Measurements from ENCODE around the gene FAM181B.

Gene FAM181B, protein sequence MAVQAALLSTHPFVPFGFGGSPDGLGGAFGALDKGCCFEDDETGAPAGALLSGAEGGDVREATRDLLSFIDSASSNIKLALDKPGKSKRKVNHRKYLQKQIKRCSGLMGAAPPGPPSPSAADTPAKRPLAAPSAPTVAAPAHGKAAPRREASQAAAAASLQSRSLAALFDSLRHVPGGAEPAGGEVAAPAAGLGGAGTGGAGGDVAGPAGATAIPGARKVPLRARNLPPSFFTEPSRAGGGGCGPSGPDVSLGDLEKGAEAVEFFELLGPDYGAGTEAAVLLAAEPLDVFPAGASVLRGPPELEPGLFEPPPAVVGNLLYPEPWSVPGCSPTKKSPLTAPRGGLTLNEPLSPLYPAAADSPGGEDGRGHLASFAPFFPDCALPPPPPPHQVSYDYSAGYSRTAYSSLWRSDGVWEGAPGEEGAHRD

DNA sequence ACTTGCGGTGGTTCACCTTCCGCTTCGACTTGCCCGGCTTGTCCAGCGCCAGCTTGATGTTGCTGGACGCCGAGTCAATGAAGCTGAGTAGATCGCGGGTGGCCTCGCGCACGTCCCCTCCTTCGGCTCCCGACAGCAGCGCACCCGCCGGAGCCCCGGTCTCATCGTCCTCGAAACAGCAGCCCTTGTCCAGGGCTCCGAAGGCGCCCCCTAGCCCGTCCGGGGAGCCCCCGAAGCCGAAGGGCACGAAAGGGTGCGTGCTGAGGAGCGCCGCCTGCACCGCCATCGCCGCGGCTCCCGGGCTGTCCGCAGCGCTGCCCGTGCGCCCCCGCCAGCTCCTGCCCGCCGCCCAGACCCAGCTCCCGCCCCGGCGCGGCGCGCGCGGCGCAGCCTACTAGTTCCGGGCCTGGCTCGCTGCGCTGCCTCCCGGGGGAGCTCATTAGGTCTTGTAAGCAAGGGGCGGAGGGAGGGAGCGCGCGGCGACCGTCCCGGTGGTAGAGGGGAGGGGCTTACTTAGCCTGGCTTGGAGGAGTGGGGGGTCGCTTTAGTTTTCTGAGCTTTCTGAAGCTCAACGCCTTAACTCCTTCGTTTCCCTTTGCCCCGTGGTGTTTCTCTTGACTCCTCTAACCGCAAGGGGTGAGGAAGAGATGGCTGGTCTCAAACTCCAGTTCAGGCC is at the start of gene FAM181B:
Gene FAM181B, minus strand, starts transcription at position 421 of the 676 bp plus-strand sequence. Its CDS starts 135 bp downstream, at position 286.
- DNase-seq (ENCODE audit: low read depth) = no peak

DNA sequence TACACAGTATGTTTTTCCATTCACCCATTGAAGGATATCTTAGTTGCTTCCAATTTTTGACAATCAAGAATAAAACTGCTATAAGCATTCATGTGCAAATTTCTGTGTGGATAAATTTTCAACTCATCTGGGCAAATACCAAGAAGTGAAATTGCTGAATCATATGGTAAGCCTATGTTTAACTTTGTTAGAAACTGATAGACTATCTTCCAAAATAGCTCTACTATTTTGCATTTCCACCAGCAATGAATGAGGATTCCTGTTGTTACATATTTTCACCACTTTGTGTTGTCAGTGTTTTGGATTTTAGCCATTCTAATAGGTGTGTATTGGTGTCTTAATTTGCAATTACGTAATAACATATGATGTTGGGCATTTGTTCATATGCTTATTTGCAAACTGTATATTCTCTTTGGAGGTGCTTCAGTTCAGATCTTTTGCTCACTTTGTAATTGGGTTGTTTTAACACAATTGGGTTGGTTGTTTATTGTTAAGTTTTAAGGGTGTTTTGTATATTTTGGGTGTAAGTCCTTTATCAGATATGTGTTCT is 49.2 kb upstream of the FAM181B start:
- no peak for DNase-seq (ENCODE audit: low read depth)

DNA sequence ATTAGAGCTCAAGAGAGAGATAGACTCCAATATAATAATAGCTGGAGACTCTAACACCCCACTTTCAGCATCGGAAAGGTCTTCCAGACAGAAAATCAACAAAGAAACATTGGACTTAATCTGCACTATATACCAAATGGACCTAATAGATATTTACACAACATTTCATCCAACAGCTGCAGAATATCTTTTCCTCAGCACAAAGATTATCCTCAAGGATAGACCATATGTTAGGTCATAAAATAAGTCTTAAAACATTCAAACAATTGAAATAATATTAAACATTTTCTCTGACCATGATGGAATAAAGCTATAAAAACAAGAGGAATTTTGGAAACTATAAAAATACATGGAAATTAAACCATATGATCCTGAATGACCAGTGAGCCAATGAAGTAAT is 45.1 kb upstream of the FAM181B start:
- no peak for DNase-seq (ENCODE audit: low read depth)

DNA sequence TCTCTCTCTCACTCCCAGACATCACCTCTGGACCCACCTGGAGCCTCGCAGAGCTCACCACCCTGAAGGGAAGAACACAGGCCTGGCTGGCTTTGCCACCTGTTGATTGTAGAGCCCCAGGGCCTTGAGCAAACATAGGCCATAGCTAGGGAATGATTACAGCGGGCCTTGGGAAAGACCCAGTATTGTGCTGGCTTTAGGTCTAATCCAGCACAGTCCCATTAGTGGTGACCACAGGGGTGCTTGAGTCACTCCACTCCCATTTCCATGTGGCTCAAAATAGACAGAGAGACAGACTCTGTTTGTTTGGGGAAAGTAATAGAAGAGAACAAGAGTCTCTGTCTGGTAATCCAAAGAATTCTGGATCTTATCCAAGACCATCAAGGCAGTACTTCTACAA is 42.7 kb upstream of the FAM181B start:
- DNase-seq (ENCODE audit: low read depth) = no peak

DNA sequence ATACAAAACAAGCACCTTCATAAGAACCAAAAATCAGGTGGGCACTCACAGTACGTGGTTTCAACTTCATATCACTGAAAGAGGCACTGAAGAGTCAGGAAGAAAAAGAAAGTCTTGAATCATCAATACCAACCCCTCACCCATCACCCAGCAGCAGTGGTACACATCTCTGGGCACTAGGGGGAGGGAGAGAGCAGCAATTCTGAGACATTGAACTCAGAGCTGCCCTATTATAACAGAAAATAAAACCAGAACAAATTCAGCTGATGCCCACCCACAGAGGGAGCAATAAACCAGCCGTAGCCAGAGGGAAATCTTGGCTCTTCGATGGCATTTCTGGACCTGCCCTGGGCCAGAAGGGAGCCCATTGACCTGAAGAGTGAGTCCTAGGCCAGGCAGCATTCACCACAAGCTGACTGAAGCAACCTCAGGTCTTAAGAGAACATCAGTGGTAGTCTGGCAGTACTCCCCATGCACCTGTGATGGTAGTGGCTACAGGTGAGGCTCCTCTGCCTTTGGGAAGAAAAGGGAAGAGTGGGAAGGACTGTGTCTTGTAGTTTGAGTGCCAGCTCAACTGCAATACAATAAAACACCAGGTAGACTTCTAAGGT is 42.2 kb upstream of the FAM181B start:
- no peak for DNase-seq (ENCODE audit: low read depth)

DNA sequence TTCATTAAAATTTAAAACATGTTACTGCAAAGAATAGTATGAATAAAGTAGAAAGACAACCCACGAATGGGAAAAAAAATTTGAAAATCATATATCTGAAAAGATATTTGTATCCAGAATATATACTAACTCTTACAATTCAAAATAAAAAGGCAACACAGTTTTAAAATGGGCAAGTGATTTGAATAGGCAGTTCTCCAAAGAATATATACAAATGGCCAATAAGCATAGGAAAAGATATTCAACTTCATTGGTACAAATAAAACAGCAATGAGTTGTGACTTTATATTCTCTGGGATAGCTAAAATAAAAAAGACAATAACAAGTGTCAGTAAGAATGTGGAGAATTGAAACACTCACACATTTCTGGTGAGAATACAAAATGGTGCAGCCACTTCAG is 41.6 kb upstream of the FAM181B start:
- no peak for DNase-seq (ENCODE audit: low read depth)

DNA sequence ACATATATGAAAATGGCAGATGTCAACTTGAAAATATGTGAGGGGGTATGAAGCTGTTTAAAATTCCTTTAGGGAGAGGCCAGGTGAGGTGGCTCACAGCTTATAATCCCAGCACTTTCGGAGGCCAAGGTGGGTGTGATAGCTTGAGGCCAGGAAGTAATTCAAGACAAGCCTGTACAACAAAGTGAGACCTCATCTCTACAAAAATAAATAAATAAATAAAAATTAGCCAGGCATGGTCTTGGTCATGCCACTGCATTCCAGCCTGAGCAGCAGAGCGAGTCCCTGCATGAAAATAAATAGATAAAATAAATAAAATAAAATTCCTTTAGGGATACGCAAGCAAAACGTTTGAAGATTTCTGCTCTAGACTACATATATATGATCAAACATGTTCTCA is 38.1 kb upstream of the FAM181B start:
- no peak for DNase-seq (ENCODE audit: low read depth)

DNA sequence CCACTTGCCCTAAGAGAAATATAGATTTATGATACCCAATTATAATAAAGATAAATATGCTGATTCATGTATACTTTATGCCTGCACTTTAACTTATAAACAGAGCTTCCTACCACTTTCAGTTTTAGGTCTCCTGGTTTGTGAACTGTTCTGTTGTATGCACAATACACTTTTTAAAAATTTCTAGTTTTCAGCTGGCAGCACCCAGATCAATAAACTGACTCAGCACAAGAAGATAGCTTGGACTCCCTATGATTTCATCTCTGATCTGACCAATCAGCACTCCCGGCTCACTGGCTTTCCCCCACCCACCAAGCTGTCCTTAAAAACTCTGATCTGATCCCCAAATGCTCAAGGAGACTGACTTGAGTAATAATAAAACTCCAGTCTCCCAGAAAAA is 33.5 kb upstream of the FAM181B start:
- no peak for DNase-seq (ENCODE audit: low read depth)

DNA sequence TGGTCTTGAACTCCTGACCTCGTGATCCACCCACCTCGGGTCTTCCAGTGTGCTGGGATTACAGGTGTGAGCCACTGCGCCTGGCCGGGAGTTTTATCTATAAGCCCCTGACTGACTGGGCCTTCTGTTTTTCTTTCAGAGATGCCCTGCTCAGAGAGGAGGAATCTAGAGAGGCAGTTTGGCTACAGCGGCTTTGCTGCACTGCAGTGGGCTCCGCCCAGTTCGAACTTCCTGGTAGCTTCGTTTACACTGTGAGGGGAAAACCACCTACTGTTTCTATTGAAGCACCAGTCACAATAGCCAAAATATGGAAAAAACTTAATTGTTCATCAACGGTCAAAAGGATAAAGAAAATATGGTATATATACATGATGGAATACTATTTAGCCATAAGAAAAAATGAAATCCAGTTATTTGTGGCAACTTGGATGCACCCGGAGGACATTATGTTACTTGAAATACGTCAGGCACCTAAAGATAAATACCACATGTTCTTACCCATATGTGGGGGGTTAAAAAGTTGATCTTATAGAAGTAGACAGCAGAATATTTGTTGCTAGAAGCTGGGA is 31.9 kb upstream of the FAM181B start:
- DNase-seq (ENCODE audit: low read depth) = no peak

DNA sequence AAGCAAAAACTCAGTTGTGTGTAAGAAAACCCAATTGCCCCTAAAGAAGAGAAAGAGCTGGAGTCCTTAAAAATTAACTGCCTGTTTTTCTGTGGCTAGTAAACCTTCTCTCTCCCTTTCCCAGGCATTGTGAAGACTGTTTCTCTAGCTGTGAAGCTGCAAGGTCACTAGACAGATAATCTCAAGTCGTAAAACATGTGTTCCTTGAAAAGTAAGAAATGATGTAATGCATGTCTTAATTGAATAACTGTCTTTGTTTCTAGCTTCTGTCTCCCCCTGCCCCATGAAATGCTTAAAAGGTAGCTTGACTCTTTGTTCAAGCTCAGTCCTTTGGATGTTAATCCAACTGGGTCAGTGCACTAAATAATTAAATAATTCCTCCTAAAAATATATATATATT is 29.5 kb upstream of the FAM181B start:
- DNase-seq (ENCODE audit: low read depth) = no peak

DNA sequence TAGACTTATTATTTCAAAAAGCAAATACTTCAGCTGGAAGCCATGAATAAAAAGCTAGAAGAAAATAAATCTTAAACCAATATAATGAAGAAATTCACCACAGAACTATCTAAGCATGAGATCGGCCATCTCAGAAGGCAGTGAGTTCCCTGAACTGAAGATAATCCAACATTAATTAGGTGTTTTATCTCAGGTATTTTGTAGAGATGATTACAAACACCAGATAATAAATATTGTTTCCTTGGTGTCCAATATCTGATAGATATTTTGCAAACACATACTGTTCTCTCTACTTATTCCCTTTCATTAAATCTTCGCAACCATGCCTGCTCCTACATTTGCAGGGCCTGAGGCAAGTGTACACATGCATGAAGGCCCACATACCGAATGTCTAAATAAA is 26.0 kb upstream of the FAM181B start:
- DNase-seq (ENCODE audit: low read depth) = no peak

DNA sequence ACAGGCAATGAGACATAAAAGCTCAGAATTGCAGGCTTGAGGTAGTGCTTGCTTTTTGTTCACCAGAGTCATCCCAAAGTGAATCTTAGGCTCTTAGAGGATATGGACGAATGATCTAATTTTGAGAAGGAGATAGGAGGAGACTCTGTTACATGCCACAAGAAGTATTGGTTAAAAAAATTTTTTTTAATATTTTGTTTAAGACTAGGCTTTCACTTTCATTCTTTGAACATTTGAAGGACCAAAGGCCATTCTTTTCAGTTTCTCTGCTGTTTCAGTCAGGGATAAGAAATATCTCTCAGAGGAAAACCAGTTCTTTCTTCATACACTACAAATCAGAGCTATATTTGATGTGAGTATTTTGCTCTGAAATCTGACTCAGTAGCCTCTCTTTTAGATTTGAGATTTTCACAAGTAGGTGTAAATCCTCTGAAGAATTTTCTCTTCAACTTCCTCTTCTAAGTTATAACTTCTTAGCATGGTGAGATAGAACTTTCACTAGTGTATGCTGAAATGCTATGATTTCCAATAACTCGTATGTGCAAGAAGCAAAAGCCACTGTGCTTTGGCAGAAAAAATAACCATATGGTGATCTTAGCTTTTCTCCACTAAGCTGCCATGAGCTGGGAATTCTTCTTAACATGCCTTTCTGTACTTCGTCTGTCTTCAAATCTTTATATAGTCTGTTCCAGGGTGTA is 24.1 kb upstream of the FAM181B start:
- DNase-seq (ENCODE audit: low read depth) = no peak

DNA sequence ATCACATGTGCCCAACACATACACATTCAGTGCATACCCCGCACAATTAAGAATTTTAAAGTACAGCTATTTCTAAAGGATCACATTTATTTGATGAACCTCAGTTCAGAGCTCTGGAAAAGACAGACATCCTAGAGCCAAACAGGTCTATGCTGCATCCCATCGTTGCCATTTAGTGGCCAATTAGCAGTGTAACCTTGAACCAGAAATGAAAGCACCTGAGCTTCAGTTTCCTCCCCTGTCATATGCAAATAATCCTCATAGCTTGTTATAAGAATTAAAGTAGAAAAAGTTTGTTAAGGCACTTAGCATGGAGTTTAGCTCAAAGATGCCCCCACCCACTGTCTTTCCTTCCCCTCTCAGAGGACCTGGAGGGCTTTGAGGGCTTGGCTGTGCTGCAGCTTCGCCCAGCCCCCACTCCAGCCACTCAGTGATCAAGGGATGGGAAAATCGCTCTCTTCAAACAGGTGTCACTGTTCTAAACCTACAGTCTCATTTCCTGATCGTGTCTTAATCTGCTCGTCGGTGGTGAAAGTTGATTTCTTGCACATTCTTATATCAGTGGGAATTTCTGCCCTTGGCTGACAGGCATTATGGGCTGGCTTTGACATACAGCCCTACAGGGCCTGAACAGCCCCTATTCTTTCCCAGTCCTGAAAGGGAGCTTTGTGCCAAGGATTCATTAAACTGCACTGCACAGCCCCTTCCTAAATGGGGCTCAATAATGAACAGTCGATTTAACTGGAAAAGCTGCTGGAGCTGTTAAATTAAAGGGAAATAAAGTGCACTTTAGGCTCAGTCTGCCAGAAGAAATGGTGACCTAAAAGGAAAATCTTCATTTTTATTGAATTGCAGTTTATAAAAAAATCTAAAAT is 23.3 kb upstream of the FAM181B start:
- no peak for DNase-seq (ENCODE audit: low read depth)

DNA sequence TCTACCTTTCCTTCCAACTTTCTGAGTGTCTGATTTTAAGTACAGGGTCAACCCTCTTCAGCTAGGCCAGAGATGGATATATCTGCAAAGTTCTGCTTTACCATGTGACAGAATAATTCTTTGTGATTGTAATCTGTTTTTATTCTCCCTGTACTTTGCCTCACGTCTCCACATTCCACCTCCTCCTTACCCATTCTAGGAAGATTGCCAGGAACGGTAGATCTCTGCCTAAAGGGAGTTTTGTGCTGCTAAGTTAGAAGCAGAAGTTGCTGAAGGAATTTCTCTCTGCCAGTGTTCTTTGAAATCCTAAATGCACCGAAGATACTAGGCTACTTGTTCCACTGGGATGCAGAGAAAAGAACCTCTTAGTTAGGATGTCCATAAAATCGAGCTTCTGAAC is 20.7 kb upstream of the FAM181B start:
- no peak for DNase-seq (ENCODE audit: low read depth)

DNA sequence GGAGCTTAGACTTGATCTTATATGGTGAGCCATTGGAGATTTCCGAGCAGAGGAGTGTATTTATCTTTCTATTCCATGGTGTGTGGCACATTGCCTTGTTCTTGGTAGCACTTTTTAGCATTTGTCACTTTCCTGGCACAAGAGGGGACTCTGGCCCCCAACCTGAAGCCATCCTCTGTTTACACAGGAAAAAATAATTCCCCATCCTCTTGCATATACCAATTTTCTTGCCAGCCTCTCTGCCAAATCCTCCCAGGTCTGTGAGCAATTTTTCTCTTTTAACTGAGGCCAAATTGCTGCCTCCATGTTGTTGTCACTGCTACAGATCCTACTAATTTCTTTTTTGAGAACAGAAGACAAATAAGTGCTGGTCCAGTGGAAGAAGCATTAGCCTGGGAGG is 20.3 kb upstream of the FAM181B start:
- no peak for DNase-seq (ENCODE audit: low read depth)

DNA sequence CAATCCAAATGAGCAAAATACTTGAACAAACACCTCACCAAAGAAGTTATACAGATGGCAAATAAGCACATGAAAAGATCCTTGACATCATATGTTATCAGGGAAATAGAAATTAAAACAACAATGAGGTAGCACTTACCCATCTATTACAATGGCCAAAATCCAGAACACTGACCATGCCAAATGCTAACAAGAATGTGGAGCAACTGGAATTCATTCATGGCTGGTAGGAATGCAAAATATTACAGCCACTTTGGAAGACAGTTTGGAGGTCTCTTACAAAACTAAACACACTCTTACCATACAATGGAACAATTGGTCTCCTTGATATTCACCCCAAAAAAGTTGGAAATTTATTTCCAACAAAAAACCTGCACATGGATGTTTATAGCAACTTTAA is 19.1 kb upstream of the FAM181B start:
- no peak for DNase-seq (ENCODE audit: low read depth)

DNA sequence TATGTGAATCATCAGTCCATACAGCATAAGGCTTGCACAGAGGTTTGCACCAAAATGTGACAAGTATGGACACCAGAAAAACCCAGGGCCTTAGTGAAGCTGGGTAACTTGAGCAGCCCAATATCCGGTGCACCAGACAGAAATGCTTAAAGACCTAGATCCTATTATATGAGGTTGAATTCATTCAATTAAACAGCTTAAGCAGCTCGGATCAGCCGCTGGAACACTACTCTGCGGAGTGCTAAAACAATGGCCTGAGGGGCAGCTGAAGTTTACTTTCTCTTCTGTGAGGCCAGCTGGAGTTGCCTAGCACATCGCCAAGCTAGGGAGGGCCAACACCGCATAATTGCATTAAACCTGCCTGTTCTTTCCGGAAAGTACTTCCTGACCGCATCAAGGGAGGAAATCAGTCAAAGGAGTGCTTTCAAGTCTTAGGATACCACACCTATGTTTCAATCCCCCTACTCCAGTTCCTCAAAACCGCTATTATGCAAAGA is 17.0 kb upstream of the FAM181B start:
- DNase-seq (ENCODE audit: low read depth) = no peak

DNA sequence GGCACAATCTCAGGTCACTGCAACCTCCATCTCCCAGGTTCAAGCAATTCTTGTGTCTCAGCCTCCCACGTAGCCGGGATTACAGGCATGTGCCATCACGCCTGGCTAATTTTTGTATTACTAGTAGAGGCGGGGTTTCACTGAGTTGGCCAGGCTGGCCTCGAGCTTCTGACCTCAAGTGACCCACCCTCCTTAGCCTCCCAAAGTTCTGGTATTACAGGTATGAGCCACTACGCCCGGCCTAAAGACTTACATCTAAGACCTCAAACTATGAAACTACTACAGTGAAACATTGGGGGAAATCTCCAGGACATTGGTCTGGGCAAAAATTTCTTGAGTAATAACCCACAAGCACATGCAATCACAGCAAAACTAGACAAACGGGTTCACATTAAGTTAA is 13.8 kb upstream of the FAM181B start:
- no peak for DNase-seq (ENCODE audit: low read depth)

DNA sequence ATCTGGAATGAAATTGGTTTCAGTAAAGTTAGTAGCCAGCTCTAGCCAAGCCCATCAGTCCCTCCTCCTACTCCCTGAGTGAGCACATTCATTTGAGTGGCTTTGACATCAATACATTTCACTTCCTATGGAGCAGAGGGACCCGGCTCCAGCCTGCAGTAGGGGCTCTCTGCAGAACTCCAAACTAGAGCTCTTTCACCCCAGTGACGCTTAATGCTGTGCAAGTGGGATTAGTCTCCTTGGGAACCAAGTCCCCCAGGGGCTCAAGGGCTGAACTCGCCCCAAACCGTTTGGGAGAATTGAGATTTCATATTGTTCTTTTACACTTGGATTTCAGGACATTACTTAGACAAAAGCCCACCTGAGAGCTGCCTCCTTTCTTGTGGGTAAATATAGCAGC is 4.4 kb upstream of the FAM181B start:
- DNase-seq (ENCODE audit: low read depth) = no peak

DNA sequence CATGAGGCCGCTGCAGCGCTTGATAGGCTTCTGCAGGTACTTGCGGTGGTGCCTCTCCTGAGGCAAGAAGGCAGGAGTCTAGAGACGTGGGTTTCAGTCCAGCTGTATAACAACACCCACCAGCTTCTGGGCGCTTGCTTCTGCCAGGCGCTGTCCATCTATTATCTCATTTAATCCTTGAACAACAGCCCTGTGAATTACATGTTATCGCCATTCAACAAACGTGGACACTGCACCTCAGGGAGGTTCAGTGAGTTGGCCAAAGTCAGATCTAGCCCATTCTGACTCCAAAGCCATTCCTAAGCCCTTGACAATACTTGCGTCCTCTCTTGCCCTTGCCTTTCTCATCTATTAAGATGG is 436 bp upstream of the FAM181B start:
- DNase-seq (ENCODE audit: low read depth) = no peak
